H4 (cell line): ENCODE results near the gene ADGRB3. TPM values are rescaled to one million over a fixed set of nuclear protein-coding genes. Genes with fewer than 3 reads are reported as not detected.
"Not testable (repeated sequence)": the region's sequence is repeated elsewhere in the genome, so short reads cannot be mapped to it uniquely, and the experiment has no call there.

ENCODE experiments used
- DNase-seq: peaks from one replicate; pipeline ENCODE4 v3.0.0-alpha.2; 2015; ENCODE audit warnings: low spot score
- total RNA-seq: library from RNA; depleted of rRNA; stranded (reverse); fragments of >200 nt; shearing (Covaris generic); gene quantifications from 2 replicates; pipeline ENCODE4 v1.2.3, GENCODE V29; 2014

The ADGRB3 gene
- total RNA-seq, 1 experiment from 2014 or later: 0.79 TPM

DNA sequence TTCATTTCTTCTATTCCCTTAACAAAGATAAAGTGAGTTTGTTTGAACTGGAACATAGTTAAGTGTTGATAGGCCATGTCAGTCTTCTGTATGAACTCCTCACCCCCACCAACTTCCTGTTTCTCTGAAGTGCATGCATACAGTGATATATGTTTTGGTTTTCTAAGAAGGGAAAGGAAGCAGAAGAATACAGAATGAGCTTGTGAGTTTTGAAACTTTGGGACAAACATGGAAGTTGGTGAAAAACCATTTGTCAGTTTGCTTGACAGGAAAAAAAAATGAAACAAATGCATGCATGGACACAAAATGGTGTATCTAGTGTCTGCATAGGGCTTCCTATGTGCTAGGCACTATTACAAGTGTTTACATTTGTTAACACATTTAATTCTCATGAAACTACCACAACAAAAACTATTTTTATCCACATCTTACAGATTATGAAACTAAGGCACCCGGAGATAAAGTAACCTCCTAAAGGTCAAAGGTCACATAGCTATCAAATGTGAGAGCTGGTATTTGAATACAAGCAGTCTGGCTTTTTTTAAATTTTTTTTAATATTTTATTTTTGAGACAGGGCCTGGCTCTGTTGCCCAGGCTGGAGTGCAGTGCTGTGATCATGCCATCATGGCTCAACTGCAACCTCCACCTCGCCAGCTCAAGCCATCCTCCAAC lies 105.9 kb downstream of the ADGRB3 start:
- DNase-seq: no peak

DNA sequence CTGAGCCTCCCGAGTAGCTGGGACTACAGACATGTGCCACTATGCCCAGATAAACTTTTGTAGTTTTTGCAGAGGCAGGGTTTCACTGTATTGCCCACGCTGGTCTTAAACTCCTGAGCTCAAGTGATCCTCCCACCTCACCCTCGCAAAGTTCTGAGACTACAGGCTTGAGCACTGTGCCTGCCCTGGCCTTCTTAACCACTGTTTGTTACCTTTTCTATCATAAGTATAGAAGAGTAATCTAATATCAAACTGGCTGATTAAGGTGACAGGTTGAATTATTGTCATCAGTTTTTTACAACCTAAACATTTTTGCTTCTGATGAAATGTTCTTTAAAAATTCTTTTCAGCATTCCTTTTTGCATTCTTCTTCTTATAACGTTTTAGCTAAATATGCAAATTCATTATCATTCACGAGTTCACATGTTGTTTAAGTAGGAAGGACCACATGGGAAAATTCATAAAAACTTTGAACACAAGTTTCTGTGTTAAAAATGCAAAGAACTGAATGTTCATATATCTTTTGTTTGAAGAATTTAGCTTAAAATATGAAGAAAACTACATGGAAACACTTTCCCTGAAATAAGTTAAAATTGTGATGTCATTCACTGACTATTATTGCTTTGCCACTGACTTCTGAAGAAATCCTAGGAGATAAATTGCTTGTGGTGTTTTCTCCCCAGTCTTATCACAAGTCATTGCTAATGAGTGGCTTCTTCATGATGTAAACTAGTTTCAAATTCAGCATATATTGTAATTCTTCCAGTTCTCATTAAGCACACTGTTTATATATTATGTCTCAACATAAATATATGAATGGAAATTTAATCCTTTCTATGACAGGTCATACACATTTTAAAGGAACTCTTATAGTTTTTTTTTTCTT lies 106.7 kb downstream of the ADGRB3 start:
- peak; percentile 11 for DNase-seq

DNA sequence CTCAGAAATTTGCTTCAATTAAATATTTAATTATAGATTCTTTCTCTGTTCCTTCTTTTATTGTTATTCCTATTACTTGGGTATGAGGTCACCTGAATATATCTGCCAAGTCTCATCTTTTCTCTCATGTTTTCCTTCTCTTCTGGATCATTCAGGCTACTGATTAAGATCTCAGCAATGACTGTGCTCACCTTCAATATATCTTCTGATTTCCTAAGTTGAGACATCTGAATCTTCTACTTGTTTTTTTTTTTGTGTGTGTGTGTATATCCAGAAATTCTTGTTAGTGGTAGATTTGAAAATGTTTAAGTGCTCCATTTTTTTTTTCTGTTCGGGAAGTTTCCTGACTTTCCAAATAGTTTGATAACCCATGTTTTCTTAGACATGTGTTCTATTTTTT lies 108.0 kb downstream of the ADGRB3 start:
- no peak for DNase-seq

DNA sequence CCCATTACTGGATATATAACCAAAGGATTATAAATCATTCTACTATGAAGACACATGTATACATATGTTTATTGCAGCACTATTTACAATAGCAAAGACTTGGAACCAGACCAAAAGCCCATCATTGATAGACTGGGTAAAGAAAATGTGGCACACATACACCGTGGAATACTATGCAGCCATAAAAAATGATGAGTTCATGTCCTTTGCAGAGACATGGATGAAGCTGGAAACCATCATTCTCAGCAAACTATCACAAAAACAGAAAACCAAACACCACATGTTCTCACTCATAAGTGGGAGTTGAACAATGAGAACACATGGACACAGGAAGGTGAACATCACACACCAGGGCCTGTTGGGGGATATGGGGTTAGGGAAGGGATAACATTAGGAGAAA lies 109.3 kb downstream of the ADGRB3 start:
- DNase-seq: not testable (repeated sequence)

DNA sequence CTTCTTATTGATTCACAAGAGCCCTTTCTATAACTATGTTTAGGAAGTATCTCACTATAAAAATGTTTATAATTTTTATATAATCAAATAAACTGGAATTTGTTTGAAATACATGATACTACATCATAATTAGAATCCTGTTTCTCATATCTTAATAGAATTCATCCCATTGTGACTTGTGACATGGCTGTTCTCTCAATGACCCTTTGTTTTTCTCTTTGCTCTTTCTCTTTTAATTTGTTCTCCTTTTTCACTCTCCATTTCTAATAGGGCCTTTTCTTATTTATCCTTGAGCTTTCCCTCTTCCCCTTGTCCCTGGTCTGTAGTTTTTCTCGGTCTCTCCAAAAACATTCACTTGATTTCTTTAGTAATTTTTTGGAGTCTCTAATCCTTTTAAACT lies 111.3 kb downstream of the ADGRB3 start:
- no peak for DNase-seq

DNA sequence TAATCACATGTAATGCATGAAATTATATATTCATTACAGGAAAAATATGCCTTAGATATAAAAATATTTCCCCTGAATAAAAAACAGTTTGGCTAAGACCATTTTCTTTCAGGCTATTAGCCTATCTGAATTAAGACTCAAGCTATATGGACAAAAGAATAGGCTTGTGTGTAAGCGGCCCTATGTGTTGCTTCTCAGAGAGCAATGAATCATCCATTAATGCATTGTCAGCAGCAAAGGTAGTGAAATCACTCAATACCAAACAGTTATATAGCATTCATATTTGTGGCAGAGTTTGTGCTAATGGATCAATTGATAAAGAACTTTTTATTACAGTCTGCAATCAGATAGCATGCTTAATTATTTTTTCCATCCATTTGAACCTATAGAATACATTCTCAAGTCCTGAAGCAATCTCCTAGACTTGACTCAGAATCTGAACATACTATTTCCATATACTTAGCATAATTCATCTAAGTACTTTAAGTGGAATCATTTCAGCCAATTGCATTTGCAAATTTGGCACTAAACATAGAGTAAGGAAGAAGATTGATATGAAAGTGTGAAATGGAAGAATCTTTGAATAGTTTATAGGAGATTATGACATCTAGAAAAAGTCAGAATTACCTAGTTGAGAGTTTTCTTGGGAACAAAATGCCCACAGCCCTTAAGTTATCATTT lies 112.2 kb downstream of the ADGRB3 start:
- DNase-seq: no peak

DNA sequence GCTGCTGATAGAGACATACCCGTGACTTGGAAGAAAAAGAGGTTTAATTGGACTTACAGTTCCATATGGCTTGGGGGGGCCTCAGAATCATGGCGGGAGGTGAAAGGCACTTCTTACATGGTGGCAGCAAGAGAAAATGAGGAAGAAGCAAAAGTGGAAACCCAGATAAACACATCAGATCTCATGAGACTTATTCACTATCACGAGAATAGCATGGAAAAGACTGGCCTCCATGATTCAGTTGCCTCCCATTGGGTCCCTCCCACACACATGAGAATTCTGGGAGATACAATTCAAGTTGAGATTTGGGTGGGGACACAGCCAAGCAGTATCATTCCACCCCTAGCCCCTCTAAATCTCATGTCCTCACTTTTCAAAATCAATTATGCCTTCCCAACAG lies 112.8 kb downstream of the ADGRB3 start:
- DNase-seq: not testable (repeated sequence)

DNA sequence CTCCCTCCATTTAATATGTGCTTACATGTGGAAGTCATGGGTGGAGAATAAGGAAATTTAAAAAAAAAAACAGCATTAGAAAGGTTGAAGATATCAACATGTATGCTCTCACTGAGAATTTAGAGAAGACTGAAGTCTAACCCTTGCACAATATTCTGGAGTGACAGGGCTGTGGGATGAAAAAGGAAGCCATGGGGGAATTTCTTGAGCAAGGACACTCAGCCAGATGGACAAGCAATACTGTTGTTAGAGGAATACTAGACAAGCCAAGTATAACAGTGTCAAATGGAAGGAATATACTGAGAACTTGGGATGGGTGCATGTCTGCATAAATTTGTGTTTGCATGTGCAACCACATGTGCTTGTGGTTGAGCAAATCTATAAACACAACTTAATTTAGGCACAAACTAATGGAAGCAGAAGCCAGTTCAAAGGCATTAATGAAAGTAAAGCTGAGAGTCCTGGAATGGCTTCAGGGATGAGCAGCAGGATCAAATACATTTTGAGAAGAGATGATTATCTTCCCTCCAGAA lies 119.7 kb downstream of the ADGRB3 start:
- no peak for DNase-seq

DNA sequence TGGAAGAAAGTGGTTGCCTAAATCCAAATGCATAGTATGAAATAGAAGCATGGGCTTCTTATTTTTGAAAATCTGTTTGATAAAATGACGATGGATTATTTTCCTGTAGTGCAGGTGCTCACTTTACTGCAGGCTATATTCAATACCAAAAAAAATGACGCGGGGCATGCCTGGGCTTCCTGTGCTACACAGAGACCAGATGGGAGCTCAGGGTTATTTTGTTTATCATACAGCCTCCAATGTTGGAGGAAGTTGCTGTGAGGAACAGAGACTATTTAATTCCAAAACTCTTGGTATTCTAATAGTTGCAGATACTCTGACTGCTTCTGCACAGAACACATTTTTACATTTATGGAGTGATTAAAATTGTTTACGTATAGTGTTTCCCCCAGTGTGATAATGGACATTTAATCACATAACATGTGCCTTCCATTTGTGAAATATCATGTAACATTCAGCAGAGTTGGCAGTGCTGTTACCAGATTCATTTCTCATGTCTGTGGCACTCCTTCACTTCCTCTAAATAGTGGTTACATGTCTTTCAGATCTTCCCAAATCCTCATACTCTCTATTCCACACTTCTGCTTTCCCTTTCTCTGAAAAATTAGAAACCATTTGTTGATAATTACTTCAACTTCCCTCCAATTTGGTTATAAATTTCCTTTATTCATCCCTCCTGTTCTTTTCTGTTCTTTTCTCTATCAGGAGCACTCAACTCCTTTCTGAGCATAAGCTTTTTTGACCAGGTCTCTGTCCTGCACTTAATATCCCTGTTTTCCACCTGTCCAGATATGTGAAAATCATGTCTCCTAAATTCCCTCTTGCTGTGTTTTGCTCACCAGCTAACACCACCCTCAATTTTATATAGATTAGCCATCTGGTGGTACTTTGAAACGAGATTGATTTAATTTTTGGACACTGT lies 121.6 kb downstream of the ADGRB3 start:
- DNase-seq: no peak

DNA sequence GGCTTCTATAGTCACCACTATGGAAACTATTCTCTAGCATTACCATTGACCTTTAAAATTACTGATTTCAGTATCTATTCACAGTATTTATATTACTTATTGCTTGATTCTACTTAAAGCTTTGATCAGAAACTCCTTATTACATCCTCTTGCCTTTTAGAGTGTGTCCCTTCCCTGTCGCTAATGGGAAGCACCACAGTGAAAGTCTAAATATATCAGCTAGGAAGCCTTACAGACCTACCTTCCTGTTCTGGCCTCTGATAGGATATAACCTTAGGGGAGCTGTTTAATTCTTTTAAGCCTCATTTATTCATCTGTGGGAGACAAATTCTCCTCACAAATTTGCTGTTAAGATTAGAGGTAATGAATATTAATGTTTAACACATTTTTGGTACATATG lies 122.7 kb downstream of the ADGRB3 start:
- DNase-seq: no peak

DNA sequence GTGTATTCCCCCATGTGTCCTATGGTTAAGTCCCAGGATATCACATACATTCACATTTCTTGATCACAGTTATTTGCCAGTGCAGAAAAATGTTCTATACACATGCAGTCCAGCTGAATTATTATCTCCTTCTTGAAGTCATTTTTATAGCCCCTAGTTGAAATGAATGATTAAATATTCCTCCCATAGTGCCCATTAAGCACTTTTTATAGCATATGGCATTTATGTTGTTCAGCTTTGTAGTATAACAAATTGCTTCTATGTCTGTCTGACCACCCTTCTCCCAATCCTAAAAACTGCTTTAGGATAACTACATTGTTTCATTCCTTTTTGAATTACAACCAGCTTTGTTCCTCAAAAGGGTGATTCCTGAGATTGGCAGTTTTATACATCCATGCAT lies 123.5 kb downstream of the ADGRB3 start:
- no peak for DNase-seq

DNA sequence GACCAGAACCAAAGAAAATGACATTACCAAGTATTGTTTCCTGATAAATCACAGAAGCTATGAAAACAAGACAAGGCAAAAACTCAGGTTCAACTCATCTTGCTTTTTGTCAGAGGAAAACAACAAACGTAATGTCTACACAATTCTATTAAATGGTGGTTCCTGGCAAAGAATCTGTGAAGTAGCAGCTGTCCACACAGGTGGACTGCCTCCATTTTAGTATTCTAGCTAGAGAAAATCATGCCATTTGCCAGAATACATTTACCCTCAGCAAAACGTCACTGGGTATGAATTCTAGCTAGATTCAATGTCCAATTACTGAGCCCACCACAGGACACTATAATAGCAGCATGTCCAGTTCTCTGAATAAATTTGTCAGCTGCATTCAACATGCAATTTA lies 125.4 kb downstream of the ADGRB3 start:
- no peak for DNase-seq

DNA sequence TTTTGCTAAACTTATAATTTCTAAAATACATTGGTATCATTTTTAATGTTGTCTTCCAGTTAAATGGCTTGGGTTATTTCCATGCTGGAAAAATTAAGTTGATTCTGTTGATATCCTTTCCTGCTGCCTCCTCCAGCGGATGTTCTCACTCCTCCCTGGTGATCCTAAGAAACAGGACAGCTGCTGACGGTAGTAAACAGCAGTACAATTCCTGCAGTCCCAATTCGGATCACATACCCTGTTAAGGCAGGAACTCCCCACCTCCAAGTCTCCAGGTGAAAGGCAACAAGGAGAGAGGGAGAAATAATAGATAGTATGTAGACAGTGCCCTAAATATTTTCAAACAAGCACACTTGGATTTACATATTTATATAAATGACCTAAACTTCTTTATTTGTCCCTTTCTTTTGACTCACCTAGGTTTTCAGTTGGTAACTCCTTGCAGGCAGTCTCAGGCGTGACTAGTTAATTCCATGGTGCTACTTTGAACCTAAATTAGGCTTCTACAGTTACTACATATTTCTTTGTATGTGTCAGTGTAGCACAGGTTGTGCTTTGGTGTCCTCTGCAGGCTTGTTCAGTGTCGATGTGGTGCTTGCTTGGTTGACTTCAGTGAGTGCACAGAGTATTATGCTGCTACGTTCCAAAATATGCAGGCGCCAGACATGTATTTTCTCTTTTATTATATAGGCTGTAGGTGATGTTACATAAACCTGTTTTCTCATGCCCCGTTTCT lies 126.0 kb downstream of the ADGRB3 start:
- no peak for DNase-seq

DNA sequence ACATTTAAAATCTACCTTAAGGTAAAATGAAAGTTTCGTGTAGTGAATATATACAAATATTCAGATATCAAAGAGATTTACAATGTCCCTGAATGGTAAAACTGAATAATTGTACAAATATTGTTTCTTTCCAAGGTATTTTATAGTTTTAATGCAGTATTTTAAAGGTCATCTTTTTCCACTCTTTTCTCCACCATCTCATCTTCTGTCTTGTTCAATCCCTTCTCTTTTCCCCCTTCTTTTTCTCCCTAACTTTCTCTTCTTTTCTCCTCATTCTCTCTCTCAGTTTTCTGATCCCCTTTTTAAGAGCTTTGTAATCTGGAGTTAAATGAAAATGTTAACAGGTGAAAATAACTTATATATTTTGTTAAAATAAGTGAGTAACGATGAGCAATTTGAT lies 126.9 kb downstream of the ADGRB3 start:
- DNase-seq: no peak

DNA sequence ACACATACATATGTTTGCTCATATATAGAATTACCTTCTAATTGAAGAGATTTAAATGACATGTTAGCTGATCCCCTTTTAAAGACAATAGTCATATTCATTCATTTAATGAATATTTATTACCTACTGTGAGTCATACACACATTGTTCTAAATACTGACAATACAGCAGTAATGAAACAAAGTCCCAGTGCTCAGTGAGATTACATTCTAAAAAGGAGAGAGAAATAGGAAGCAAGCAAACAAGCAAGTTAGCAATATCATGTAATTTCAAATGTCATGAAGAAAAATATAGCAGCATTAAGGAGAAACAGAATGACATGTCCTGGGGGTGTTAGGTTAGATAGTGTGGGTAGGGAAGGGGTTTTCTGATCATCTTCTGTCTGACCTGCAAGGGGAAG lies 136.3 kb downstream of the ADGRB3 start:
- DNase-seq: no peak

DNA sequence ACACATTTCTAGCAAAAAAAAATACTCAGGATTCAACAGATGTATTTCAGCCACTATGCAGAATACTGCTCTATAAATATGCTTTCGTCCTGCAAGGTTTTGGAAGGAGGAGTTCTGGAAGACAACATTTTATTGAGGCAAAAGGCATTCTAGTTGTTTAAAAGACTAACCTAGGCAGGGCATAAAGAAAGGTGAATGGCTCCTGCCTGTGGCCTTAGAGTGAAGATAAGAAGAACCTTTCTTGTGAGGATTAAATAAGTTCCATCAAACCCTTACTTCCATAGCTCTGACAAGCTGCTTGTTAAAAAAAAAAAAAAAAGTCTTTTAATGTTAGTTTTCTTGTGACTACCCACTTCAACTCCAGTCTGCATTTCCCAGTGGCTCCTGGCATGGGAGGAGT lies 139.8 kb downstream of the ADGRB3 start:
- DNase-seq: no peak

DNA sequence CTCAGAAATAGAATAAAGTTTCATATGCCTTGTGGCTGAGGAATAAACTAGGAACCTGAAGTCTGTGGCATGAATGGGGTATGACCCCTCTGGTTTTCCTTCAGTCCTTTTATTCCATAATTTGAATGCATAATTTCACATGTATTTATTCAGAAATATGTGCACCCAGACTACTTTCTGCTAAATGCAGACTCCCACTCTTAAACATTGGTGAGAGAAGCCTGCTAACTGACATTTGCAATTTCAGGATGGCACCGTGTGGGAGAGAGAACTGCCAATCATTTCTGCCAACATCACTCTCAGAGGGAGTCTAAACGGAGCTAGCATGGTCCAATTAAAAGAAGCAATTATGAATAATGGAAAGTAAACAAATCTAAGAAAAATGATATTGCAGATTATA lies 141.3 kb downstream of the ADGRB3 start:
- no peak for DNase-seq

DNA sequence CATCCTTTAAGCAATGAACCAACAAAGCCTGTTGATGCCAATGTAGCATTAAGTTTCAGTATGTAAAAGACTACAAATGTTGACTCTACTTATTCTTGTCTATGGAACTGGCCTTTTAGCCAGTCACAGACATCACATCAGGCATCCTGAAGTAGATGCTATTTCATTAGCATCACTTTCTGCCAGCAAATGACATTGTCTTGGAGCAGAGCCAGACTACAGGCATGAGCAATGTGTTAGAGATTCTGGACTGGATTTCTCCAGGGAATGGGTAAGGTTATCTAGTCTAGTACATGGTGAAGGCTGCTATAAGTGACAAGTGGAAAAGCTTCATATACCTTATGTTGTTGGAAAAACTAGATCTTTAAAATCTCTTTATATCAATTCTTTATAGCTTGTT lies 142.9 kb downstream of the ADGRB3 start:
- DNase-seq: peak; percentile 38

DNA sequence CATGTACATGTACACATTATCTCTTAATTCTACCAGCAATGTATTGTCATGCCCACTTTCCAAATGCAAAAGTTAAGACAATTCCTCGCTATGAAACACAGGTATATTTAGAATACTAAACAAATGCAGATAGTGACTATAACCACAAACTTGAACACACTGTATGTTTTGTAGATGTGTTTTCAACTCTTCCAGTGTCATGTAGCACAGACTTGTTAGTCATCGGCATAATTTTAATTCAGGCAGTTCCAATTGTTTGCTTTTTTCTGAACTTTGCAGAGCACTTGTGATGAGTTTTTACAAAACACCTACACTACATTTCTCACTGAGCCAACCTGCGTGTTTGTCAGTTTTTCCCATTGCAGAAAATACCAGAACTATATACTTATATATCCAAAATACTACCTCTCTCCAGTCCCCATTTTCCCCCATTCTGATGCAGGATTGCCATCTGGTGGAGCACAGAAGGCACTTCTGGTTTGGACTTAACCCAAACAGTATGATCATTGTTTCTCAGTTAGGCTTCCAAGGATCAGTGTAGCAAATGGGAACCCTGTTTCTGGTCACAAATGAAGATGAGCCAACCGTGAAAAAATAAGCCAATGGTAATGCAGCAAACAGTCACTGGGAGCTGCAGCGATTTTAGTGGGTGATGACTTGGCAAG lies 143.4 kb downstream of the ADGRB3 start:
- peak; percentile 74 for DNase-seq

DNA sequence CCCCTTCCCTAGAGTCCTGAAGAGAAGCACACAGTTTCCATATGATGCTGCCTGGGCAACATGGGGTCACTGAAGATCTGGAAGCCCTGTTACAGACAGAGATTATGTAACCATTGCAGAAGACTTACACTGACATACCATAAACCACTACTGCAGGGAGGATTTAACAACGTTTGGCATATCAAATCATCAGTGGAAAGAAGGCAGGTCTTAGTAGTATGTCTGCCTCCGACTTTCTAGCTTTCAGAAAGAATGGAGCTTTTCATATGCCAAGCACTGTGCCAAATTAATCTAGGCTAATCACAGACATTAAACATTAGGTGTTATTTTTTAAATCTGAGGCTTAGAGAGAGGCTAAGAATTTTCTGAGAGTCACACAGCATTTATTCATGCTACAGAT lies 144.3 kb downstream of the ADGRB3 start:
- DNase-seq: no peak
